Measurements from ENCODE around the gene MCCC2.
"Not testable (repeated sequence)": the region's sequence is repeated elsewhere in the genome, so short reads cannot be mapped to it uniquely, and the experiment has no call there.

The MCCC2 gene

DNA sequence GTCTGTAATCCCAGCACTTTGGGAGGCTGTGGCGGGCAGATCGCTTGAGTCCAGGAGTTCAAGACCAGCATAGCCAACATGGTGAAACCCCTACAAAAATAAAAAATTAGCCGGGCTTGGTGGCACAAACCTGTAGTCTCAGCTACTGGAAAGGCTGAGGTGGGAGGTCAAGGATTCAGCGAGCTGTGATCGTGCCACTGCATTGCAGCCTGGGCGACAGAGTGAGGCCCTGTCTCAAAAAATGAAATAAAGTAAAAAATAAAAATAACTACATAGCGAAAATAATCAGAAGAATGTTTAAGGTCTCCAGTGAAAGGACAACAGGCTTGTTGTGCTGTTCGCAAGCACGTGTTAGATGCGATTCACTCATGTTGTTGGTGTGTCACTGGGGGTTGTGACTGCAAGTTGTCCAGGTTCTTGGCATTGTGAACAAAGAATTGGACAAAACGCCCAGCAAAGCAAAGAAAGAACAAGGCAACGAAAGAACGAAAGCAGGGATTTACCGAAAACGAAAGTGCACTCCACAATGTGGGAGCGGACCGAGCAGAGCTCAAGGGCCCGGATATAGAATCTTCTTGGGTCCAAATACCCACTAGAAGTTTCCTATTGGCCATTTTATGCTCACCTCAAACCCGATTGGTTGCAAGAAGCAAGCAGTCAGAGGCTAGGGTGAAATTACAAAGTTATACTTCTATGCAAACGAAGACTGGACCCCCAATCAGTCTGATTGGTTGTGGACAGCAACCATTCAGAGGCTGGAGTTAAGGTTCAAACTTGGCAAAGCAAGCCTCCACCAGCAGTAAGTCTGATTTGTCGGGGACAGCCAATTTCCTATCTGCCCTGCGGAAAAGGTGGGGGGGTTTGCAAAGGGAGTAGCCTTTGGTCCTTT, 844 bp upstream of the MCCC2 start:
- DNase-seq = no peak
- no peaks in the 10 kb centered on the region for H3K9me3 Mint-ChIP-seq
- peak overlapping the region; percentile 94 for H3K27ac Mint-ChIP-seq
- H3K27me3 Mint-ChIP-seq = no peaks in the 10 kb centered on the region
- H3K4me3 Mint-ChIP-seq = peak overlapping the region; percentile 91
- H3K4me1 Mint-ChIP-seq = peaks cover 36% of the 10 kb centered on the region
- CTCF ChIA-PET = interaction anchor here (2.3 to 5.2 kb wide), 2 partner anchors 15 to 111 kb away, joined by 9 to 42 read pairs; no protein-coding TSS in a partner anchor
- H3K36me3 Mint-ChIP-seq = peaks cover 8% of the 10 kb centered on the region

DNA sequence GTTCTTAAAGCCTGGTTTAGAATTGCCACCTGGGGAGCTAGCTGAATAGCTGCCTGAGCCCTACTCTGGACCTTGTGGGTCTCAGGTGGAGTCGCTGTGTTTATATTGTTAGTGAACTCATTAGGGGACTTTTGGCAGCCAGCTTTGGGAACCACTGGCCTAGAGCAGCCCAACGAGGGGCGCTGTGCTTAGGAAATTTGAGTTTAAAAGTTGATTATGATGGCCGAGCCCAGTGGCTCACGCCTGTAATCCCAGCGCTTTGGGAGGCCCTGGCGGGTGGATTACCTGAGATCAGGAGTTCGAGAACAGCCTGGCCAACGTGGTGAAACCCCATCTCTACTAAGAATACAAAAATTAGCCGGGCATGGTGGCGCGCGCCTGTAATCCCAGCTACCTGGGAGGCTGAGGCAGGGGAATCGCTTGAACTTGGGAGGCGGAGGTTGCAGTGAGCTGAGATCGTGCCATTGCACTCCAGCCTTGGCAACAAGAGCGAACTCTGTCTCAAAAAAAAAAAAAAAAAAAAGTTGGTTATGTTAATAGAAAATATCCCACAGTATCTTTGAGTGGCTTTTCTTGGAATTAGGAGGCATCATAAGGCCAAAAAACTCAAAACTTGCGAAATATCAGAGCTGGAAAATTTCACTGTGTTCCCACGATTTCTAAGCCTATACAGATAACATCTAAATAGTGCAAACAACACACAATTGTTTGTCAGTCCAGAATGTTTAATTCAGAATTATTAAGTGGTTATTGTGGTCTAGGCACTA, 809 bp downstream of the MCCC2 start:
- Mint-ChIP-seq H3K4me3 (peak overlapping the region; percentile 91), H3K36me3 (peaks cover 11% of the 10 kb centered on the region), H3K4me1 (peaks cover 36% of the 10 kb centered on the region), H3K27ac (peak overlapping the region; percentile 94), H3K9me3 (no peaks in the 10 kb centered on the region), H3K27me3 (no peaks in the 10 kb centered on the region)
- peak; percentile 21 for DNase-seq
- CTCF ChIA-PET = interaction anchor here (2.3 to 5.2 kb wide), 2 partner anchors 13 to 113 kb away, joined by 9 to 42 read pairs; no protein-coding TSS in a partner anchor

DNA sequence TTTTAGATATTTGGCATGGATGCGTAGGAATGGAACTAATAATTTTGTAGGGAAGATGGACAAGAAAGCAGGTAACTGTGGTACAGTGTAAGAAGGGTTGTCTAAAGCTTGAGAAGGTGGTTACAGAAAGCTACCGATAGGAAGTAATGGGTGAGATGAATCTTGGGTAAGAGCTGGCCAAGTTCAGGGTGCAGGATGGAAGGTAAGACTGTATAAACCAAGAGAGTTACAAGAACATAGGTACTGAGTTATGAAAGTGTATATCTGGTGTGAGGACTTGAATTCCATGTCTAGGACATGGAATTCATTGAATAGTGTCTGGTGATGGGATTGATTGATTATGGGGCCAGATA, 1.4 kb downstream of the MCCC2 start:
- Mint-ChIP-seq H3K27me3 (no peaks in the 10 kb centered on the region), H3K4me1 (peaks cover 36% of the 10 kb centered on the region), H3K27ac (peak overlapping the region; percentile 13), H3K9me3 (no peaks in the 10 kb centered on the region), H3K36me3 (peaks cover 11% of the 10 kb centered on the region), H3K4me3 (peak overlapping the region; percentile 43)
- no peak for DNase-seq
- CTCF ChIA-PET = interaction anchor here (2.3 to 5.2 kb wide), 2 partner anchors 12 to 113 kb away, joined by 9 to 42 read pairs; no protein-coding TSS in a partner anchor

DNA sequence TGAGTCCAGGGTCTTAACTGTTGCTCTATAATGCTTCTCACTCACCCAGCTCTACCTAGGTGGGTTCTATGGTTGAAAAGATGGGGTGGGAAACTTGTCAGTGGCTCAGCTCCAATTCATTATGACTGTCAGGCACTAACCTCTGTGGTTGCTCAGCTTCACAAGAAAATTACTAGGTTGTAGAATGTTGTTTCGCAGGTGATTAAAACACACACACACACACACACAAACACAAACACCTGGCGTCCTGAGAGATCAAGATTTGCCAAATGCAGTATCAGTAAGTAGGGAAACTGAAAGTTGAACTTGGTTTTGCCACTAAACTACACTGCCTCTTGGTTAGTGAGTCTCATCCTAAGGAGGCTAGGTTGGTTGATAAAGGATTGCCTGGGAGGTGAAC, 2.8 kb downstream of the MCCC2 start:
- H3K27ac Mint-ChIP-seq = no peak overlapping the region
- no peak for DNase-seq
- peaks cover 36% of the 10 kb centered on the region for H3K4me1 Mint-ChIP-seq
- H3K36me3 Mint-ChIP-seq = peaks cover 15% of the 10 kb centered on the region
- no peak overlapping the region for H3K4me3 Mint-ChIP-seq
- CTCF ChIA-PET = interaction anchor here (5.2 kb wide), 1 partner anchor 11 kb away, joined by 42 read pairs; no protein-coding TSS in a partner anchor
- no peaks in the 10 kb centered on the region for H3K9me3 Mint-ChIP-seq
- no peaks in the 10 kb centered on the region for H3K27me3 Mint-ChIP-seq

DNA sequence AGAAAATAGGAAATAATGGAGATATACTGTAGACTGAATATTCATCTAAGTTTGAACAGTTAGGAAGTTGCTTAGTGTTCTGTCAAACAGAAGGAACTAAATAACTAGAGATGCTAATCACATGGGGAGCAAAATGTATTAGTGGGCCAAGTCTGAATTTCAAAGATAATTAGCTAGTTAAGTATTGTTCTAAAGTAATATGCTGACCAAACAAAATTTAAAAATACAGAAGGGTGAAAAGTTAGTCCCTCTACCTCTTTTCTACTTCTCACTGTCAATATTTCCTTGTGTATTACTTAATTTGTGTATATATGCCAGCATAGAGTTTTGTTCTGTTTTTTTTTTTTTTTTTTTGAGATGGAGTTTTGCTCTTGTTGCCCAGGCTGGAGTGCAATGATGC, 4.0 kb downstream of the MCCC2 start:
- DNase-seq = no peak
- Mint-ChIP-seq H3K4me3 (no peak overlapping the region), H3K4me1 (peaks cover 36% of the 10 kb centered on the region), H3K27me3 (no peaks in the 10 kb centered on the region), H3K36me3 (peaks cover 20% of the 10 kb centered on the region), H3K27ac (no peak overlapping the region), H3K9me3 (no peaks in the 10 kb centered on the region)
- CTCF ChIA-PET = interaction anchor here (1.4 kb wide), 1 partner anchor 10 kb away, joined by 8 read pairs; no protein-coding TSS in a partner anchor

DNA sequence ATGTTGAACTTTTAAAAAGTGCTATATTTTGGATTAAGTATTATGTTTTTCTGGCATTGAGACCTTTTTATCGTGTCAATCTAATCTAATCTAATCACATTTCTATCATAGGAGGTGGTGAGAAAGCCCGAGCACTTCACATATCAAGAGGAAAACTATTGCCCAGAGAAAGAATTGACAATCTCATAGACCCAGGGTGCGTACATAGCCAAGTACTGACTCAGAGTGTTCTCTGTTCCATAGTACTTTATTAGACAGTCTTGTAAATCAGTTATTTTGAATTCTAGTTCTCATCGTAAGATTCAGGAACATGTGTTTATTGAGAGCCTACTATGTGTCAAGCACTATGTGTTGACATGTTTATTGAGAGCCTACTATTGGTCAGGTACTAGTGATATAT, 9.0 kb downstream of the MCCC2 start:
- Mint-ChIP-seq H3K9me3 (no peaks in the 10 kb centered on the region), H3K4me3 (no peak overlapping the region), H3K27ac (no peak overlapping the region), H3K27me3 (no peaks in the 10 kb centered on the region), H3K36me3 (peaks cover 39% of the 10 kb centered on the region), H3K4me1 (peaks cover 16% of the 10 kb centered on the region)
- DNase-seq = no peak
- CTCF ChIA-PET = no interaction called here

DNA sequence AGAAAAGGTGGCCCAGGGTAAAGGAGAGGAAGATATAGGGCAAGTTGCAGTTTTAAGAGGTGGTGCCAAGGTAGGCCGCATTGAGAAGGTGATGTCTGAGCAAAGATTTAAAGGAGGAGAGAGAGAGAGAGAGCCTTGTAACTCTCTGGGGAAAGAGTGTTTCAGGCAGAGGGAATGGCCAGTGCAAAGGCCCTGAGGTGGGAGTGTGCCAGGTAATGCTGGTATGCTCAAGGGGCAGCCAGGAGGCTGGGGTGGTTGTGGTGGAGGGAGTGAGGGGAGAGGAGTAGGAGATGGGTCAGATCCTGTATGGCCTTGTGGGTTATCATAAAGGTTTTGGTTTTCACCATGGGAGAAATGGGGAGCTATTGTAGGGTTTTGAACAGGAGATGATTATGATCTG, 9.9 kb downstream of the MCCC2 start:
- no peak for DNase-seq
- Mint-ChIP-seq H3K9me3 (no peaks in the 10 kb centered on the region), H3K4me3 (no peak overlapping the region), H3K27me3 (no peaks in the 10 kb centered on the region), H3K36me3 (peaks cover 41% of the 10 kb centered on the region), H3K27ac (no peak overlapping the region), H3K4me1 (peaks cover 23% of the 10 kb centered on the region)
- CTCF ChIA-PET = interaction anchor here (1.1 kb wide), 1 partner anchor 121 kb away, joined by 3 read pairs; no protein-coding TSS in a partner anchor

DNA sequence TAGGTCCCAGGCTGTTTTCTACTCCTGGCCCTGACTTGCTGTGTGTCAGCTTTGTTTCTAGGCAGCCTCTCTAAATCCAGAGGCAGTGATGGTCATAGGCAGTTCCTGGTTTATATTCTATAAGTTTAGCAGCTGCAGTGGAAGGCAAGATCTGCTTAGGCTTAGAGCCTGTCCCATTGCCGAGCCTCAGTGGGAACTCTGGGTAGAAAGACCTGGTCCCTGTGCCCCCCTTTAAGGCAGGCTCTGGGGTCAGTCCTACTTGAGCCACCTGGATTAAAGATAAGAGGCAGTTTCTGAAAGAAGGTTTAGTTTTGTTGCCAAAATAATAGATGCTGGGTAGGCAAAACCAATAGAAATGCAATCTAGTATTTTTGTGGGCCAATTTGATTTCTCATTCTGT, 13.6 kb downstream of the MCCC2 start:
- no peaks in the 10 kb centered on the region for H3K27me3 Mint-ChIP-seq
- CTCF ChIA-PET = interaction anchor here (0.6 to 2.6 kb wide), 16 partner anchors 8 to 128 kb away, joined by 3 to 42 read pairs (median 4); partner anchors contain the start of gene MCCC2
- H3K4me1 Mint-ChIP-seq = peaks cover 32% of the 10 kb centered on the region
- DNase-seq = no peak
- no peak overlapping the region for H3K4me3 Mint-ChIP-seq
- H3K9me3 Mint-ChIP-seq = no peaks in the 10 kb centered on the region
- H3K27ac Mint-ChIP-seq = peak overlapping the region; percentile 92
- H3K36me3 Mint-ChIP-seq = peaks cover 56% of the 10 kb centered on the region

DNA sequence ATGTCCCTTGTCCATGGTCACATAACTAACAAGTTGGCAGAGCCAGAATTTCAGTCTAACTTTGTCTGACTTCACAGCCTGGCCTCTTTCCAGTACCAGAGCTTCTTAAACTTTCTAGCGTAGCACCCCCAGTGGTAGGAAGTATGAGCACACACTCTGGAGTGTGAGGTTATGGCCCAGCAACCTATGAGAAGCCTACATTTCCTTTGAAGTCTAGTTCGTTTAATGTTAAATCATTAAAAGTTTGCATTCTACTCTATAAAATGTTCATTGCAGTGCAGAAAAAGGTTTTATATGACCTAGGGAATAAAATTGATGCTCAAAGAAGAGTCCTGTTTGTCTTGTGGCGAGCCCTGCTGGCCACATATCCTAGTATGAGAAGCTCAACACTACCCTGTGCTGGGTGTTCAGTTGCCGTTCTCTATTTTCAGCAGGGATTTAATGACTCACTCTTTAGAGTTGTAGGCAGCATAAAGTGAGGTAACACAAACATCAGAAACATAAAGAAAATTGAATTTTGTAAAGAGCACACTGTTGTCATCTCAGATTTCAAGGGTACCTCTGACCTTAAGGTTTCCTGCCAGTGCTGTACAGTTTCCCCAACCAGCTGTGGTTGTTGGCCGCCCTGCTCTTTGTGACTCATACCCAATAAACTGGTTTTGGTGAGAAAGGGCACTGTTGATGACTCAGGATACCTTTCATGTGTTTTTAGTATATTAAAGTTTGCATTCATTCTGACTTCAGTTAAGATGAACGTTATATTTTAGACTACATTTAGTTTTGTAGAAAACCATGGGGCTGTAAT, 14.3 kb downstream of the MCCC2 start:
- Mint-ChIP-seq H3K27ac (peak overlapping the region; percentile 92), H3K27me3 (no peaks in the 10 kb centered on the region), H3K36me3 (peaks cover 54% of the 10 kb centered on the region), H3K4me1 (peaks cover 32% of the 10 kb centered on the region), H3K9me3 (no peaks in the 10 kb centered on the region), H3K4me3 (no peak overlapping the region)
- peak; percentile 73 for DNase-seq
- CTCF ChIA-PET = interaction anchor here (0.6 to 2.6 kb wide), 19 partner anchors 9 to 414 kb away, joined by 3 to 42 read pairs (median 3); partner anchors contain the start of gene MCCC2

DNA sequence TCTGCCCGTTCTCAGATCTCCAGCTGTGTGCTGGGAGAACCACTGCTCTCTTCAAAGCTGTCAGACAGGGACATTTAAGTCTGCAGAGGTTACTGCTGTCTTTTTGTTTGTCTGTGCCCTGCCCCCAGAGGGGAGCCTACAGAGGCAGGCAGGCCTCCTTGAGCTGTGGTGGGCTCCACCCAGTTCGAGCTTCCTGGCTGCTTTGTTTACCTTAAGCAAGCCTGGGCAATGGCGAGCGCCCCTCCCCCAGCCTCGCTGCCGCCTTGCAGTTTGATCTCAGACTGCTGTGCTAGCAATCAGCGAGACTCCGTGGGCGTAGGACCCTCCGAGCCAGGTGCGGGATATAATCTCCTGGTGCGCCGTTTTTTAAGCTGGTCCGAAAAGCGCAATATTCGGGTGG, 22.8 kb downstream of the MCCC2 start:
- H3K36me3 Mint-ChIP-seq = peaks cover 23% of the 10 kb centered on the region
- H3K9me3 Mint-ChIP-seq, H3K27me3 Mint-ChIP-seq, DNase-seq, H3K4me1 Mint-ChIP-seq, H3K4me3 Mint-ChIP-seq, CTCF ChIA-PET, H3K27ac Mint-ChIP-seq: not testable (repeated sequence)

DNA sequence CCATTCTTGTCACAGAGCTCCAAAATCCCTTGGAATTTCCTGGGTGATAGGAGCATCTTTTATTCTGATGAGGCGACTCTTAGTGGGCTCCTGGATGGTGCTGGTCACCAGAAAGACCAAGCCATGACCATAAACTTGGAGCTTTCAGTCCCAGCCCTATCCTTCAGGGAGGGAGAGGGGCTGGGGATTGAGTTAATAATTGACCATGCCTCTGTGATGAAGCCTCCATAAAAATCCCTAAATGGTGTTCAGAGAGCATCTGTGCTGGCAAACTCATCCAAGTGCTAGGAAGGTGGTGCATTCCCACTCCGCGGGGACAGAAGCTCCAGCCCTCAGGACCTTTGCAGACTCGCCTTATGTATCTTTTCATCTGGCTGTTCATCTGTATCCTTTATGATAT, 28.7 kb downstream of the MCCC2 start:
- no peak overlapping the region for H3K27ac Mint-ChIP-seq
- no peak overlapping the region for H3K4me3 Mint-ChIP-seq
- no peak for DNase-seq
- H3K9me3 Mint-ChIP-seq = no peaks in the 10 kb centered on the region
- H3K27me3 Mint-ChIP-seq = no peaks in the 10 kb centered on the region
- H3K36me3 Mint-ChIP-seq = peaks cover 43% of the 10 kb centered on the region
- CTCF ChIA-PET = no interaction called here
- peaks cover 7% of the 10 kb centered on the region for H3K4me1 Mint-ChIP-seq

DNA sequence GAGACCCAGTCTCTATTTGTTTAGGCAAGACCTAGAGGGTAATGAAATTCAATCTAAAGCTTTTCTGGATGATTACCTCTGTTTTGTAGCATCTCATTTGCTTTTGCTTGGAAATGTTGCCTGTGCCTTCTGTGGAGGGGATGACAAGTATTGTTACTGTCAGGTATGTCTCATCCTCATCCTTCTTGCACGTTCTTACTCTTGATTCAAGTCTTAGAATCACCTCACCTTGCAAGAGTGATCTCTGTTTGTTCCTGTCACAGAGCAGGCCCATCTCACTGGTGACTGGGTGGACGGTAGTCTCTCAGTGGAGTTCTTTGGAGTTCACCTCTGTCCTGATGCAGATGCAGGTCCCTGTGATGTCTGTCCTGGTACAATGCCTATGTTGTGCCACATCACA, 33.5 kb downstream of the MCCC2 start:
- Mint-ChIP-seq H3K36me3 (peaks cover 62% of the 10 kb centered on the region), H3K4me3 (no peak overlapping the region), H3K9me3 (no peaks in the 10 kb centered on the region), H3K4me1 (peaks cover 7% of the 10 kb centered on the region), H3K27me3 (no peaks in the 10 kb centered on the region), H3K27ac (no peak overlapping the region)
- DNase-seq = no peak
- CTCF ChIA-PET = no interaction called here

DNA sequence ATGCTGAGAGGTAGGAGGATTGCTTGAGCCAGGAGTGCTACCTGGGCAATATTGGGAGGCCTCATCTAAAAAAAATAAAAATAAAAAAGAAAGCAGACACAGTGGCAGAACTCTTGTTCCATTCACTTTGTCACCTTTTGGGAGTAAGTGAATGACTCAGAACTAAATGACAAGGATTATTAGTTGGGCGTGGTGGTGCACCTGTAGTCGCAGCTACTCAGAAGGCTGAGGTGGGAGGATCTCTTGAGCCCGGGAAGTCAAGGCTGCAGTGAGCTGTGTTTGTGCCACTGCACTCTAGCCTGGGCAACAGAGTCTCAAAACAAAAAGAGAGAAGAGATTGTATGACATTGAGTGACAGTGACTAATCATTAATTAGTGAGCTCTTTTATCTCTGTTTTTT, 34.1 kb downstream of the MCCC2 start:
- Mint-ChIP-seq H3K27ac (no peak overlapping the region), H3K36me3 (peaks cover 57% of the 10 kb centered on the region), H3K4me1 (peaks cover 7% of the 10 kb centered on the region), H3K27me3 (no peaks in the 10 kb centered on the region), H3K9me3 (no peaks in the 10 kb centered on the region), H3K4me3 (no peak overlapping the region)
- no peak for DNase-seq
- CTCF ChIA-PET = no interaction called here

DNA sequence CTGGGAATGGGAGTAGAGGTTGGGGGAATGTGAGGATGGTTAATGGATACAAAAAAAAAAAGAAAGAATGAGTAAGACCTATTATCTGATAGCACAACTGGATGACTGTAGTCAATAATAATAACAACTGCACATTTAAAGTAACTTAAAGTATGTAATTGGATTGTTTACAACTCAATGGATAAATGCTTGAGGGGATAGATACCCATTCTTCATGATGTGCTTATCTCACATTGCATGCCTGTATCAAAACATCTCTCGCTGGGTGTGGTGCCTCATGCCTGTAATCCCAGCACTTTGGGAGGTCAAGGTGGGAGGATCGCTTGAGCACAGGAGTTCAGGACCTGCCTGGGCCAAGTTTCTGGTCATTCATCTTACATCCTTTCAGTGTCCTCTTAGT, 34.6 kb downstream of the MCCC2 start:
- Mint-ChIP-seq H3K4me1 (peaks cover 7% of the 10 kb centered on the region), H3K9me3 (no peaks in the 10 kb centered on the region), H3K36me3 (peaks cover 52% of the 10 kb centered on the region), H3K27me3 (no peaks in the 10 kb centered on the region), H3K27ac (no peak overlapping the region), H3K4me3 (no peak overlapping the region)
- CTCF ChIA-PET = no interaction called here
- DNase-seq = no peak
